Activated naive CD8-positive, alpha-beta T cell treated with anti-CD3 and anti-CD28 coated beads, Interleukin-2, amount 10 ng/mL, durations not matched to agents 7 days and 5 days (primary cell): ENCODE results near the gene COL4A2. TPM values are rescaled to one million over a fixed set of nuclear protein-coding genes. Genes with fewer than 3 reads are reported as not detected.
A peak's percentile ranks its signal among the peaks of the same experiment; 100 is the strongest.
"Not testable (repeated sequence)": the region's sequence is repeated elsewhere in the genome, so short reads cannot be mapped to it uniquely, and the experiment has no call there.

Experiments used
- ATAC-seq: fragments of 150-1000 bp; cut with Tn5 transposase; one replicate; pipeline ENCODE4 v1.10.0; 2021; ENCODE audit warnings: low read depth, moderate library complexity
- POLR2A ChIA-PET: fragments of 350-600 bp; sonication (Branson Sonifier 250); formaldehyde crosslinking; loops from one replicate; lab custom pipeline; 2021; ENCODE audit warnings: antibody characterized with exemption; lab: Charles Lee
- DNase-seq: peaks from one replicate; pipeline ENCODE4 v3.0.0; 2021
- H3K27ac Mint-ChIP-seq: one replicate; pipeline ENCODE4 v1.8.0; 2022; ENCODE audit warnings: mild to moderate bottlenecking, mixed read lengths
- H3K27me3 Mint-ChIP-seq: one replicate; pipeline ENCODE4 v1.8.0; 2022; ENCODE audit warnings: mild to moderate bottlenecking, moderate library complexity, mixed read lengths
- H3K36me3 Mint-ChIP-seq: one replicate; pipeline ENCODE4 v1.8.0; 2021; ENCODE audit warnings: mild to moderate bottlenecking, mixed read lengths
- H3K4me1 Mint-ChIP-seq: one replicate; pipeline ENCODE4 v1.8.0; 2021; ENCODE audit warnings: mixed read lengths
- H3K4me3 Mint-ChIP-seq: one replicate; pipeline ENCODE4 v1.8.0; 2022; ENCODE audit warnings: mild to moderate bottlenecking, moderate library complexity, mixed read lengths
- H3K9me3 Mint-ChIP-seq: one replicate; pipeline ENCODE4 v1.8.0; 2021; ENCODE audit warnings: mixed read lengths
- total RNA-seq, 2 experiments: library from RNA; stranded (reverse); gene quantifications; one replicate each; pipeline ENCODE4 v1.2.3, GENCODE V29; 2021

The COL4A2 gene
- total RNA-seq, 2 experiments from 2014 or later: not detected

GRCh38 chr13:110310541-110311442, 3.7 kb downstream of the COL4A2 start:
- H3K36me3 Mint-ChIP-seq: no peaks in the 10 kb centered on the region
- H3K27ac Mint-ChIP-seq: no peak overlapping the region
- H3K4me1 Mint-ChIP-seq: peaks cover 6% of the 10 kb centered on the region
- no peak for ATAC-seq
- H3K4me3 Mint-ChIP-seq: no peak overlapping the region
- H3K27me3 Mint-ChIP-seq: peaks cover 66% of the 10 kb centered on the region
- DNase-seq: no peak
- POLR2A ChIA-PET: no interaction called here
- no peaks in the 10 kb centered on the region for H3K9me3 Mint-ChIP-seq

- no peak overlapping the region for H3K4me3 Mint-ChIP-seq
- peaks cover 65% of the 10 kb centered on the region for H3K27me3 Mint-ChIP-seq
- ATAC-seq: no peak
These were observed 4.6 kb downstream of the COL4A2 start for GRCh38 chr13:110311443-110312338.

GRCh38 chr13:110312339-110313031, 5.4 kb downstream of the COL4A2 start:
- Mint-ChIP-seq H3K27ac (no peak overlapping the region), H3K4me1 (peaks cover 3% of the 10 kb centered on the region), H3K4me3 (no peak overlapping the region), H3K36me3 (no peaks in the 10 kb centered on the region), H3K27me3 (peaks cover 70% of the 10 kb centered on the region), H3K9me3 (no peaks in the 10 kb centered on the region)
- POLR2A ChIA-PET: no interaction called here
- ATAC-seq (no peak), DNase-seq (no peak)

More at GRCh38 chr13:110311443-110312338, 4.6 kb downstream of the COL4A2 start:
- Mint-ChIP-seq H3K27ac (no peak overlapping the region), H3K9me3 (no peaks in the 10 kb centered on the region), H3K36me3 (no peaks in the 10 kb centered on the region), H3K4me1 (peaks cover 3% of the 10 kb centered on the region)
- POLR2A ChIA-PET: no interaction called here
- no peak for DNase-seq

- H3K9me3 Mint-ChIP-seq, DNase-seq, H3K36me3 Mint-ChIP-seq, ATAC-seq, POLR2A ChIA-PET, H3K27ac Mint-ChIP-seq, H3K4me1 Mint-ChIP-seq, H3K4me3 Mint-ChIP-seq: not testable (repeated sequence)
- H3K27me3 Mint-ChIP-seq: peaks cover 70% of the 10 kb centered on the region
These were observed 6.2 kb downstream of the COL4A2 start for GRCh38 chr13:110313261-110313660.

GRCh38 chr13:110313733-110314132, 6.6 kb downstream of the COL4A2 start:
- H3K27ac Mint-ChIP-seq, H3K4me1 Mint-ChIP-seq, DNase-seq, H3K36me3 Mint-ChIP-seq, POLR2A ChIA-PET, H3K9me3 Mint-ChIP-seq, ATAC-seq, H3K4me3 Mint-ChIP-seq: not testable (repeated sequence)
- H3K27me3 Mint-ChIP-seq: peaks cover 65% of the 10 kb centered on the region

- POLR2A ChIA-PET: no interaction called here
- H3K27me3 Mint-ChIP-seq: peaks cover 61% of the 10 kb centered on the region
These were observed 7.6 kb downstream of the COL4A2 start for GRCh38 chr13:110314516-110315245.

GRCh38 chr13:110316196-110316595, 9.1 kb downstream of the COL4A2 start:
- H3K9me3 Mint-ChIP-seq: no peaks in the 10 kb centered on the region
- POLR2A ChIA-PET: no interaction called here
- H3K36me3 Mint-ChIP-seq: no peaks in the 10 kb centered on the region
- DNase-seq: no peak
- no peak overlapping the region for H3K4me3 Mint-ChIP-seq
- H3K27me3 Mint-ChIP-seq: peaks cover 48% of the 10 kb centered on the region
- no peak overlapping the region for H3K27ac Mint-ChIP-seq
- peaks cover 5% of the 10 kb centered on the region for H3K4me1 Mint-ChIP-seq
- no peak for ATAC-seq

More at GRCh38 chr13:110314516-110315245, 7.6 kb downstream of the COL4A2 start:
- no peak for ATAC-seq
- Mint-ChIP-seq H3K36me3 (no peaks in the 10 kb centered on the region), H3K27ac (no peak overlapping the region), H3K4me1 (peaks cover 2% of the 10 kb centered on the region), H3K9me3 (no peaks in the 10 kb centered on the region), H3K4me3 (no peak overlapping the region)
- DNase-seq: no peak

GRCh38 chr13:110317093-110317492, 10.0 kb downstream of the COL4A2 start:
- POLR2A ChIA-PET: no interaction called here
- Mint-ChIP-seq H3K4me1 (peaks cover 5% of the 10 kb centered on the region), H3K27me3 (peaks cover 44% of the 10 kb centered on the region), H3K4me3 (no peak overlapping the region), H3K36me3 (no peaks in the 10 kb centered on the region), H3K9me3 (no peaks in the 10 kb centered on the region), H3K27ac (no peak overlapping the region)
- ATAC-seq (no peak), DNase-seq (no peak)

- ATAC-seq: no peak
- no peak for DNase-seq
- H3K9me3 Mint-ChIP-seq: no peaks in the 10 kb centered on the region
- no peak overlapping the region for H3K27ac Mint-ChIP-seq
- H3K36me3 Mint-ChIP-seq: no peaks in the 10 kb centered on the region
- no peak overlapping the region for H3K4me3 Mint-ChIP-seq
- peaks cover 43% of the 10 kb centered on the region for H3K27me3 Mint-ChIP-seq
- H3K4me1 Mint-ChIP-seq: peaks cover 5% of the 10 kb centered on the region
- POLR2A ChIA-PET: no interaction called here
These were observed 10.6 kb downstream of the COL4A2 start for GRCh38 chr13:110317496-110318195.

- H3K4me1 Mint-ChIP-seq: peaks cover 5% of the 10 kb centered on the region
- POLR2A ChIA-PET: no interaction called here
- no peak overlapping the region for H3K4me3 Mint-ChIP-seq
- H3K27ac Mint-ChIP-seq: no peak overlapping the region
- H3K9me3 Mint-ChIP-seq: no peaks in the 10 kb centered on the region
- H3K36me3 Mint-ChIP-seq: no peaks in the 10 kb centered on the region
- H3K27me3 Mint-ChIP-seq: peaks cover 35% of the 10 kb centered on the region
- ATAC-seq: no peak
- DNase-seq: no peak
These were observed 11.8 kb downstream of the COL4A2 start for GRCh38 chr13:110318920-110319319.

- POLR2A ChIA-PET: no interaction called here
- H3K4me1 Mint-ChIP-seq: peaks cover 5% of the 10 kb centered on the region
- ATAC-seq: no peak
- no peaks in the 10 kb centered on the region for H3K9me3 Mint-ChIP-seq
- no peak overlapping the region for H3K27ac Mint-ChIP-seq
- H3K36me3 Mint-ChIP-seq: no peaks in the 10 kb centered on the region
- DNase-seq: no peak
- no peak overlapping the region for H3K4me3 Mint-ChIP-seq
- peaks cover 33% of the 10 kb centered on the region for H3K27me3 Mint-ChIP-seq
These were observed 12.3 kb downstream of the COL4A2 start for GRCh38 chr13:110319397-110319773.

GRCh38 chr13:110319774-110320509, 12.9 kb downstream of the COL4A2 start:
- Mint-ChIP-seq H3K27ac (no peak overlapping the region), H3K4me3 (no peak overlapping the region)

More at GRCh38 chr13:110319774-110320509, 12.9 kb downstream of the COL4A2 start:
- Mint-ChIP-seq H3K9me3 (no peaks in the 10 kb centered on the region), H3K27me3 (peaks cover 35% of the 10 kb centered on the region), H3K36me3 (no peaks in the 10 kb centered on the region), H3K4me1 (peaks cover 5% of the 10 kb centered on the region)
- DNase-seq (no peak), ATAC-seq (peak; percentile 10)
- POLR2A ChIA-PET: no interaction called here
